Measurements from ENCODE around the gene ZP4. TPM values are rescaled to one million over a fixed set of nuclear protein-coding genes. Genes with fewer than 3 reads are reported as not detected.

ZP4 gene
- total RNA-seq, 1 experiment from 2014 or later, result not detected

- CTCF ChIA-PET, result no interaction called here
- no peaks in the 10 kb centered on the region for H3K79me2 ChIP-seq (ENCODE audit: insufficient read depth, low read length)
- BruUV-seq (replicated peaks), result no TSS peak
Measured at GRCh38 chr1:237891266-237891665, 544 bp upstream of the ZP4 start.

More at GRCh38 chr1:237891266-237891665, 544 bp upstream of the ZP4 start:
- Histone ChIP-seq H3K4me2 (ENCODE audit: low read length) (no peak overlapping the region), H3K9me2 (ENCODE audit: insufficient read depth) (no peaks in the 10 kb centered on the region), H3K9ac (ENCODE audit: low read length) (no peak overlapping the region), H3K27me3 (ENCODE audit: insufficient read depth, low read length) (no peaks in the 10 kb centered on the region), H3K27ac (ENCODE audit: low read depth, low read length) (no peak overlapping the region), H2AFZ (ENCODE audit: low read depth, low read length, poor library complexity, severe bottlenecking) (no peak overlapping the region), H3K4me3 (replicated peaks in 1 of 2; ENCODE audit: low read depth in 1 of 2, low read length in 2 of 2) (no peak overlapping the region), H3K9me3 (ENCODE audit: control insufficient read depth in 1 of 2, insufficient read depth in 1 of 2, low read depth in 1 of 2, low read length in 2 of 2) (peaks cover 4 to 21% of the 10 kb centered on the region in 2 experiments; a peak in 2 of 4 replicates), H3K36me3 (ENCODE audit: control insufficient read depth in 1 of 2, insufficient read depth in 2 of 2, low read length in 2 of 2) (no peaks in the 10 kb centered on the region), H3K4me1 (ENCODE audit: control insufficient read depth in 1 of 2, insufficient read depth in 2 of 2, low read length in 2 of 2) (no peaks in the 10 kb centered on the region), H4K20me1 (ENCODE audit: insufficient read depth) (no peaks in the 10 kb centered on the region)
- no peak for DNase-seq (ENCODE audit: low read depth, low spot score)
- RAD21 ChIA-PET (ENCODE audit: low non-redundant PET in 1 of 2, low total read pairs in 2 of 2, uncharacterized antibody in 2 of 2, unreplicated experiment in 2 of 2), result no interaction called here
- POLR2A ChIA-PET, result no interaction called here
- intact Hi-C loops (cut with micrococcal nuclease), result no loop called here
- no peak for ATAC-seq
- TF ChIP-seq, protein P1, sequence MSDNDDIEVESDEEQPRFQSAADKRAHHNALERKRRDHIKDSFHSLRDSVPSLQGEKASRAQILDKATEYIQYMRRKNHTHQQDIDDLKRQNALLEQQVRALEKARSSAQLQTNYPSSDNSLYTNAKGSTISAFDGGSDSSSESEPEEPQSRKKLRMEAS (IDR thresholded peaks at IDR 0.05), result no peak
- TF ChIP-seq CEBPB (IDR thresholded peaks at IDR 0.05; ENCODE audit: low read depth) (no peak), JUND (IDR thresholded peaks at IDR 0.05) (no peak), SP1 (IDR thresholded peaks at IDR 0.05; ENCODE audit: low read depth) (no peak), CBX3 (IDR thresholded peaks at IDR 0.05; ENCODE audit: low read depth) (no peak), REST (IDR thresholded peaks at IDR 0.05; ENCODE audit: low read depth) (no peak)

Data from HCT116 (cell line).